Stimulated activated naive CD4-positive, alpha-beta T cell treated with Interleukin-2 at 50 U/mL for 16 hours (primary cell): ENCODE data around the gene PHF21A.

ENCODE experiments used
- DNase-seq: peaks from one replicate; lab custom pipeline; 2025; lab: John Stamatoyannopoulos, UW

PHF21A gene

DNA sequence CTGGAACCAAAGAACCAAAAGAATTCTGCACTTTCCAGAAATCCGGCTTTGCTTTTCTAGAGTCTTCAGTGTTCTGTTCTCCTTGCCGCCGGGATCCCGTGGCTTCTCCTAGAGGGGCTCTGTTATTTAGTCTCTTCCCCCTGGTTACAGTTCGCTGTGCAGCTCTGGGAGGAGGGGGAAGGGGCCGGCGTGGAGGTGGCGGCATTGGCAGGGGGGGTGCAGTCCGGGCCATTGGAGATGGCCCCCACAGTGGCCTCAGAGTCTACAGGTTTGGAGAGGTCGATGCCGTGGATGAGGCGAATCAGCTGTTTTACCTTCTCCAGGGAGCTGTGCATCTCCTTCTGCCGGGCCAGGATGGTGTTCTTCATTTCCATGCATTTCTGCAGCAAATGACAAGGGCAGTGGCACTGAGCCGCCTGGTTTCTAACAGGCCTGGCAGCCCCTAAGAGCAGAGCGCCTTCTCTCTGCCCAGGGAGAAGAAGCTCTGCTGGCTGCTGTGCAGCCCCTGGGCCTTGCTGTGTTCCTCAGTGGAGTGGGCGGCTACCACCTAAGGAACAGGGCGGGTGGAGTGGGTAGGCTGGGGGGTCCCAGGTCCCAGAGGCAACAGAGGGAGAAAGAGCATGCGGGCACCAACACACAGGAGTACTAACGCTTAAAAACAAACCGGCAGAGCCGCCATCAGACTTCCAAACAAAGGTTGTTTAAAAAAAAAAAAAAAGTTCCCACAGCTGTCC lies 187.2 kb downstream of the PHF21A start:
- no peak for DNase-seq

DNA sequence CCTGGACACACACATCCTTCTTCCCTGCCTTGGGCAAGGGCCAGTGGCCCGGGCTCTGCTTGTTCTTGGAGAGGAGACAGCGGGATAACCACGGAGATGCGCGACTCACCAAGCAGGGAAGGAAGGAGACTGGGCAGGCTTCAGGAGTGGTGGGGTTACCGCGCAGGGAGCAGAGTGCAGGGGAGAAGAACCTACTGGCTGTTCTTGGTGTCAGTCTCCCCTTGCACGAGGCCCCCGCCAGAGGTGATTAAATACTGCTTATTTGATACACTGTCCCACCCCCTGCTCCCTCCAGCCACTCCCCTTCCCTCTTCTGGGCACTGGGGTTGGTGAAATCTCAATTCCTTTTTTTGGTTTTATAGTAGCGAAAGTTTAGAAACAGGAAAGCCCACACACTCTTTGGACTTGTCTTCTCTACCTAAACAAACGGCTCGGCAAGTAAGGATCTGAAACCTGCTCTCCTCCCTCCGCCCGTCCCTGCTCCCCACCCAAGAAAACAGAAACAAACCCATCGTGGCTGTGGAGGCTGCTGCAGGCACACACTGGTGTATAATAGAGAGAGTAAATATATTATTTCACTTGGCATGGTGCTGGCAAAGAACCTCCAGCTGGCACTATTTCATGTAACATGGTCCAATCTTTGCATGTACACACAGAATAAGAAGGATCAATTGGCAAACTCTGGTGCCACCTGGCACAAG lies 188.0 kb downstream of the PHF21A start:
- DNase-seq: no peak

GRCh38 chr11:45932217-45932616 lies 189.0 kb downstream of the PHF21A start:
- DNase-seq: no peak

DNA sequence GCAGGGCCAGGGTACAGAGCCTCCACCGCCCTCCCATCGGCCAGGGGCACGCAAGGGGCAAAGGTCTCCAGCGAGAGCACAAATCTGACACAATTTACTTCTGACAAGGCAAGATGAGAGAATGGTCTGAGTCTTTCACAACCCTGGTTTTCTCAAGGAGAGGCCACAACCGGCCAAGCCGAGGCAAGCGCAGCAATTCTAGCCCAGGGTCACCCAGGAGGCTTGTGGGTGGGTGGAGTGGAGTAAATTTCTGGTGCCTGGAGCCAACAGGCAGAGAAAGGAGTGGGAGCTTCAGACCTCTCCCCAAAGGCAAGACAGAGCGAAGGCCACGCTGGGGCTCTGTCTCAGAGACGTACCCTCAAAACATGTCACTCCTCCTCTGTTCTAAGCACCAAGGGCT lies 189.5 kb downstream of the PHF21A start:
- no peak for DNase-seq

- no peak for DNase-seq
These were observed 190.2 kb downstream of the PHF21A start for GRCh38 chr11:45930951-45931570.

DNA sequence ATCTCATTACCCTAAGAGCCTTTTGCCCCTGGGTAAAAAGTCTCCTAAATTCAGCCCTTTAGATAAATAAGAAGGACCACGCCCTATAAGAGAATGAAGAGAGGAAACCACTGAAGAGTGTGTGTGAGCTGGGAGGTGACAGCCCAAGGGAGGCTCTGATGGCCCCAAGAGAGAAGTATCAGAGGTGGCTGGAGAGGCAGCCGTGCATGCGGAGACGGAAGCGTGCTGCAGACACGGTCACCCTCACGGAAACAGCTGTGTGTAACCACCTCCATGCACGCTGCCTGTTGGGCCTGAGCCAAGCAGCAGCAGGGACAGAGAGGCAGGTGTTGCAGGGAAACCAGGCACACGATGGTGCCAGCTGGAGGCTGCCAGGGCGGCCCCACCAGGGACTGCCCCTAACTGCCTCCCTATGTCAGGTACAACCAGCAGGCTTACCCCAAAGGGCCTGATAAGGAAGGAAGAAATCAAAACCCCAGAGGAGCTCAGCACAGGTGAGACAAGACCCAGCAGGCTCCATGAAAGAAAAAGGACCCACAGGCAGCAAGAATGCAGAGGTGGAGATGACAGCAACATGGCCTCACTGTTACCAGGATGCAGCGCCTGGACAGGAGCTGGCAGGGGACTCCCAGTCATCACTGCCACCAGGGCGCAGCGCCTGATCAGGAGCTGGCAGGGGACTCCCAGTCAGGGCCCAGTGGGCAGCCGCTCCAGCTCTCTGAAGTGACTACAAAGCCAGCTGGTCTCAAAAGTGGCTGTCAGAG lies 191.0 kb downstream of the PHF21A start:
- DNase-seq: no peak

GRCh38 chr11:45929486-45930030 lies 191.7 kb downstream of the PHF21A start:
- no peak for DNase-seq

- no peak for DNase-seq
These were observed 192.6 kb downstream of the PHF21A start for GRCh38 chr11:45928535-45929215.

- no peak for DNase-seq
These were observed 193.4 kb downstream of the PHF21A start for GRCh38 chr11:45927684-45928413.

- no peak for DNase-seq
These were observed 193.9 kb downstream of the PHF21A start for GRCh38 chr11:45927332-45927683.

GRCh38 chr11:45926536-45927331 lies 194.5 kb downstream of the PHF21A start:
- no peak for DNase-seq

- DNase-seq: no peak
These were observed 195.3 kb downstream of the PHF21A start for GRCh38 chr11:45926001-45926401.

DNA sequence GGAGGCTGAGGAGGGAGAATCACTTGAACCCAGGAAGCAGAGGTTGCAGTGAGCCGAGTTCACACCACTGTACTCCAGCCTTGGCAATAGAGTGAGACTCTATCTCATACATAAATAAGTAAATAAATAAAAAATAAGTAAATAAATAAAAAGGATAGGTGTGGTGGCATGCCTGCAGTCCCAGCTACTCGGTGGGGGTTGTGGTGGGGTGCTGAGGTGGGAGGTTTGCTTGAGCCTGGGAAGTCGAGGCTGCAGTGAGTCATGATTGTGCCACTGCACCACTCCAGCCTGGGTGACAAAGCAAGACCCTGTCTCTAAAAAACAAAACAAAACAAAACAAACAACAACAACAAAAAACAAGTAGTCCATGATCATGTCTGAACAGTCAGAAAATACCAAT lies 195.7 kb downstream of the PHF21A start:
- DNase-seq: no peak

DNA sequence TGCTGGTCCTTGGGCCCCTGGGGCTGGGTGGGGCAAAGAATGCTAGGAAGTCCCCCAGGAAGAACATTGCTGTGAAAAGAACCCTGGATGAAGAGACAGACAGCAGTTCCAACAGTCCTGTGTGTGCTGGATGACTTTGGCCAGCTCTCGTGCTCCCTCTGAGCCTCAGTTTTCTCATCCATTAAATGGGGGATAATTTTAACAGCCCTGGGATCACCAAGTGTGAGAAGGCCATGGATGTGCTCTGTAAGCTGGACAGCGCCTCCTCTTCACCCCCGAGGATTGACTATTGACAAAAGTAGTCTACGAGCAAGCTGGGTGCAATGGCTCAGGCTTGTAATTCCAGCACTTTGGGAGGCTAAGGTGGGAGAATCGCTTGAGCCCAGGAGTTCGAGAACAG lies 196.3 kb downstream of the PHF21A start:
- no peak for DNase-seq

GRCh38 chr11:45924036-45924915 lies 197.0 kb downstream of the PHF21A start:
- no peak for DNase-seq

- DNase-seq: no peak
These were observed 198.7 kb downstream of the PHF21A start, which contains the start of gene LARGE2 for GRCh38 chr11:45922425-45923082. Gene LARGE2 (plus strand): TSS chr11:45922656. CDS start chr11:45922883, 227 bp downstream.

DNA sequence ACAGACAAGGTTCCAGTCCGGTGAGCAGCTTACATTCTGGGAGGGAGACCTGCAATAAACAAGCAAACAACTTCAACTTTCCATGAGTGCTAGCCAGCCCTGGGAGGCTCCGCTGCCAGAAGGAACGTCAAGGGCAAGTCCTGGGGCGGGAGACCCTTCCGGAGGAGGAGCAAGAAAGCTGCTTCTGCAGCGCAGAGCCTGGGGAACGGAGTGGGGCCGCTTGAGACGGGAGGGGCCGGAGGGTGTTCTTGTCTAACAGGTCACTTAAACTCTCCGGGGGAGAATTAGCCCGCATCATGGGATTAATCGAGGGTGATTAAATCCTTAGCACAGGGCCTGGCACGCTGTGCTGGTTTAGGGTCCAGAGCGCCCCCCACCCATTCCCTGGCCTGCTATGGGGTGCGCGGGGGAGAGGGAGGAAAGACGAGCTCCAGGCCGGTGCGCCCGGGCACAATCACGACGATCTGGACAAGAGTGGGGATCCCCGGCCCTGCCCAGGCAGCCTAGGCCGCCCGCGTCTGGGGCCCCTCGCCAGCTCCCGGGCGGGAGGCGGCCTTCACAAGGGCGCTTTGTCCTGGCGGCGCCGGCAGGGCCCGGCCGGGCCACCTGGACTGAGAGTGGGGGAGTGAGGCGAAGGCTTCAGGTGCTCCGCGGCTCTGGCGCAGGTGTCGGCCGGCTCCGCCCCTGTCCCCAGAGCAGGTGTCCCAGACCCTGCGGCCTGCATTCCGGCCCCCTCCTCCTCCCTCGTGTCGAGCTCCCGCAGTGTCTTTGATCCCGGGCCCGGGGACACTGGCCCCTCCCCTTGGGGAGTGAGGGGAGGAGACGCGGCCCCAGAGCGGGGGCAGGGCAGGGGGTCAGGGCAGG lies 199.5 kb downstream of the PHF21A start:
- no peak for DNase-seq
